Measurements from ENCODE around the gene MED26.

GRCh38 chr19:16676101-16676798, 48.2 kb upstream of the MED26 start:
- no peak for TF ChIP-seq POLR2A (IDR thresholded peaks at IDR 0.05; ENCODE audit: low read length)
- no peak for TF ChIP-seq GATA1 (IDR thresholded peaks at IDR 0.05; ENCODE audit: low read depth, low read length)

Measured in erythroblast (primary cell).